ENCODE measurements around the gene SELENOI. TPM values are rescaled to one million over a fixed set of nuclear protein-coding genes. Genes with fewer than 3 reads are reported as not detected.
"Not testable (repeated sequence)": the region's sequence is repeated elsewhere in the genome, so short reads cannot be mapped to it uniquely, and the experiment has no call there.

Gene SELENOI
- total RNA-seq = 35.7 TPM

GRCh38 chr2:26345545-26346453, at the start of gene SELENOI:
SELENOI (plus strand) TSS chr2:26346143; CDS start chr2:26346233, 90 bp downstream.
- DNase-seq (ENCODE audit: low spot score) = peak; percentile 99

GRCh38 chr2:26297061-26297460, 48.9 kb upstream of the SELENOI start:
- no peak for DNase-seq (ENCODE audit: low spot score)

- no peak for DNase-seq (ENCODE audit: low spot score)
Measured at GRCh38 chr2:26298286-26298637, 47.7 kb upstream of the SELENOI start.

- DNase-seq (ENCODE audit: low spot score) = peak; percentile 65
Measured at GRCh38 chr2:26298638-26299393, 47.1 kb upstream of the SELENOI start.

- DNase-seq (ENCODE audit: low spot score) = peak; percentile 61
Measured at GRCh38 chr2:26299471-26300101, 46.4 kb upstream of the SELENOI start.

GRCh38 chr2:26300234-26300925, 45.6 kb upstream of the SELENOI start:
- DNase-seq (ENCODE audit: low spot score) = peak; percentile 79

GRCh38 chr2:26302846-26303245, 43.1 kb upstream of the SELENOI start:
- DNase-seq (ENCODE audit: low spot score) = no peak

GRCh38 chr2:26305094-26305493, 40.8 kb upstream of the SELENOI start:
- DNase-seq (ENCODE audit: low spot score) = not testable (repeated sequence)

- no peak for DNase-seq (ENCODE audit: low spot score)
Measured at GRCh38 chr2:26305540-26305939, 40.4 kb upstream of the SELENOI start.

- DNase-seq (ENCODE audit: low spot score) = no peak
Measured at GRCh38 chr2:26309921-26310320, 36.0 kb upstream of the SELENOI start.

GRCh38 chr2:26312471-26312870, 33.5 kb upstream of the SELENOI start:
- no peak for DNase-seq (ENCODE audit: low spot score)

GRCh38 chr2:26313446-26313845, 32.5 kb upstream of the SELENOI start:
- DNase-seq (ENCODE audit: low spot score) = no peak

GRCh38 chr2:26314243-26314642, 31.7 kb upstream of the SELENOI start:
- DNase-seq (ENCODE audit: low spot score) = no peak

- no peak for DNase-seq (ENCODE audit: low spot score)
Measured at GRCh38 chr2:26316041-26316440, 29.9 kb upstream of the SELENOI start.

- no peak for DNase-seq (ENCODE audit: low spot score)
Measured at GRCh38 chr2:26316845-26317244, 29.1 kb upstream of the SELENOI start.

- DNase-seq (ENCODE audit: low spot score) = no peak
Measured at GRCh38 chr2:26317377-26318105, 28.4 kb upstream of the SELENOI start.

- no peak for DNase-seq (ENCODE audit: low spot score)
Measured at GRCh38 chr2:26318950-26319349, 27.0 kb upstream of the SELENOI start.

- DNase-seq (ENCODE audit: low spot score) = not testable (repeated sequence)
Measured at GRCh38 chr2:26324479-26324878, 21.5 kb upstream of the SELENOI start.

GRCh38 chr2:26324903-26325302, 21.0 kb upstream of the SELENOI start:
- DNase-seq (ENCODE audit: low spot score) = no peak

GRCh38 chr2:26325851-26326250, 20.1 kb upstream of the SELENOI start:
- no peak for DNase-seq (ENCODE audit: low spot score)

GRCh38 chr2:26326514-26326913, 19.4 kb upstream of the SELENOI start:
- DNase-seq (ENCODE audit: low spot score) = no peak
